ENCODE results near the gene KRTAP4-16.
"Not testable (repeated sequence)": the region's sequence is repeated elsewhere in the genome, so short reads cannot be mapped to it uniquely, and the experiment has no call there.

Gene KRTAP4-16

GRCh38 chr17:41126412-41126811 is 24.4 kb upstream of the KRTAP4-16 start:
- TF ChIP-seq CTCF (conservative IDR thresholded peaks at IDR 0.05; ENCODE audit: control insufficient read depth, insufficient read depth, low read depth, low read length) = no peak
- no peak overlapping the region for H3K4me3 ChIP-seq (ENCODE audit: control insufficient read depth, low read depth, low read length)
- DNase-seq (ENCODE audit: low read depth) = no peak

- no peak for DNase-seq (ENCODE audit: low read depth)
- H3K4me3 ChIP-seq (ENCODE audit: control insufficient read depth, low read depth, low read length) = no peak overlapping the region
- TF ChIP-seq CTCF (conservative IDR thresholded peaks at IDR 0.05; ENCODE audit: control insufficient read depth, insufficient read depth, low read depth, low read length) = no peak
Observed at GRCh38 chr17:41125064-41125463, 23.1 kb upstream of the KRTAP4-16 start.

GRCh38 chr17:41123991-41124371 is 22.0 kb upstream of the KRTAP4-16 start, which contains the start of gene KRTAP4-12:
Gene KRTAP4-12 (minus strand): TSS chr17:41124182. CDS start chr17:41124122, 60 bp downstream.
- DNase-seq (ENCODE audit: low read depth); H3K4me3 ChIP-seq (ENCODE audit: control insufficient read depth, low read depth, low read length): not testable (repeated sequence)

- not testable (repeated sequence) for DNase-seq (ENCODE audit: low read depth); H3K4me3 ChIP-seq (ENCODE audit: control insufficient read depth, low read depth, low read length)
Observed at GRCh38 chr17:41123292-41123990, 21.4 kb upstream of the KRTAP4-16 start.

GRCh38 chr17:41121742-41122141 is 19.7 kb upstream of the KRTAP4-16 start:
- no peak for DNase-seq (ENCODE audit: low read depth)
- no peak for TF ChIP-seq CTCF (conservative IDR thresholded peaks at IDR 0.05; ENCODE audit: control insufficient read depth, insufficient read depth, low read depth, low read length)
- no peak overlapping the region for H3K4me3 ChIP-seq (ENCODE audit: control insufficient read depth, low read depth, low read length)

GRCh38 chr17:41119696-41120690 is 18.0 kb upstream of the KRTAP4-16 start:
- DNase-seq (ENCODE audit: low read depth) = peak; percentile 18
- not testable (repeated sequence) for H3K4me3 ChIP-seq (ENCODE audit: control insufficient read depth, low read depth, low read length)

- peak; percentile 14 for DNase-seq (ENCODE audit: low read depth)
- no peak for TF ChIP-seq CTCF (conservative IDR thresholded peaks at IDR 0.05; ENCODE audit: control insufficient read depth, insufficient read depth, low read depth, low read length)
- H3K4me3 ChIP-seq (ENCODE audit: control insufficient read depth, low read depth, low read length) = no peak overlapping the region
Observed at GRCh38 chr17:41118721-41119120, 16.7 kb upstream of the KRTAP4-16 start.

- not testable (repeated sequence) for DNase-seq (ENCODE audit: low read depth); H3K4me3 ChIP-seq (ENCODE audit: control insufficient read depth, low read depth, low read length)
Observed at GRCh38 chr17:41117846-41118386, 15.9 kb upstream of the KRTAP4-16 start, which contains the start of gene KRTAP4-11. Gene KRTAP4-11 (minus strand): TSS chr17:41118373. CDS start chr17:41118315, 58 bp downstream.

All from fibroblast of mammary gland (primary cell).